CD4-positive, alpha-beta T cell treated with Interleukin-4 for 4 hours (primary cell): Measurements from ENCODE around the gene SNN.
A peak's percentile ranks its signal among the peaks of the same experiment; 100 is the strongest.

Source experiments
- DNase-seq: peaks from one replicate; pipeline ENCODE4 v3.0.0-alpha.2; 2020

The SNN gene

DNA sequence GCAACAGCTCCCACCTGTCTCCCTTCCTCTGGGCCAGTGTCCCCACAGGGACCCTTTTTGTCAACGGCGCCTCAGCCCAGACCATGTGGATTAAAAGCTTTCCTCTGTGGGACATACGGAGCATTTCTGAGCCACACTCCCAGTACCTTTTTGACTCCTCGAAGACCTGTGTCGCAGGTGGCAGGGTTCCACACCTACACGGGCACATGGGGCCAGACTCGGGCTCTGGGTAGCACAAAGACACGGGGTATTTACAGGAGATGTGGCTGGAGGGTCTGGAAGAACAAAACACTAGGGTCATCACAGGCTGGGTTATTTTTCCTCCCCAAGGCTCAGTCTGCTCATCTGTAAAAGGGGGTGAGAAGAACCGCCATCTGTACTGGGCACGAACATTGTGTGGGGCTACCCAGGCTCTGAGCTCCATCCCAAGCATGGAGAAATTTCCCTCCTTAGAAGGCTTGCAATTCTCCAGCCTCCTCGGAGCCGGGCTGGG is 32.5 kb upstream of the SNN start:
- no peak for DNase-seq

DNA sequence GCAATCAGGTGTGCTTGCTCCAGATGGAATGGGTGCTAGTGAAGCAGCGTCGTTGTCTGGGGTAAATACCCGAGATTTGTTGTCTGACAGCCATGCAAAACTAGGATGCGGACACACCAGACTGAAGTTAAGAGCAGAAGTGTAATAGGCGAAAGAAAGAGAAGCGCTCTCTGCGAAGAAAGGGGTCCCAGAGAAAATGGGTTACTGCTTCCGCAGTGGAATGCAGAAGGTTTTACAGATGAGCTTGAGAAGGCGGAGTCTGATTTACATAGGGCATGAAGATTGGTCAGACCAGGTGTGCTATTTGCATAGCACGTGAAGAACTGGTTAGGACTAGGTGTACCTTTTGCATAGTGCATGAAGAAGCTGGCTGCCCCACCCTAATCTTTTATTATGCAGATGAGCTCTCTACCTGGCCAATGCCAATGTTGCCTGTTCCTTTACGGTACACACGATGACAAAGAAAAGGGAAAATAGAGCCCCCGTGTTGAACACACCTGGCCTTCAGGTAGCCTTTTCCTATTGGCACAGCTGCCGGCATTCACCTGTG is 32.0 kb upstream of the SNN start:
- DNase-seq, result no peak

DNA sequence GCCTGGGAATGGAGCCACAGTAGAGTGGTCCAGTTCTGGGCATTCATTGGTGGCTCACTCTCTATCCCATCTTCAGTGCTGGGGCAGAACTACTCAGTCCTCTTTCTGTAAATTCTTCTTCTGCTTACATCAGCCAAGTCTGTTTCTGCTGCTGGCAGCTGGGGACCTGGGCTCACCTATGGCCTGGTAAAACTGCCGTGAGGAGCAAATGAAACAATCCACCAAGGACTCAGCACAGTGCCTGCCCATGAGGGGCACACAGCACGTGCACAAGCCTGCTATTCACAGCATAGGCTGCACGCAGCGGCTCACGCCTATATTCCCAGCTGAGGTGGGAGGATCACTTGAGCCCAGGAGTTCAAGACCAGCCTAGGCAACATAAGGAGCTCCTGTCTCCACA is 30.9 kb upstream of the SNN start:
- DNase-seq, result no peak

DNA sequence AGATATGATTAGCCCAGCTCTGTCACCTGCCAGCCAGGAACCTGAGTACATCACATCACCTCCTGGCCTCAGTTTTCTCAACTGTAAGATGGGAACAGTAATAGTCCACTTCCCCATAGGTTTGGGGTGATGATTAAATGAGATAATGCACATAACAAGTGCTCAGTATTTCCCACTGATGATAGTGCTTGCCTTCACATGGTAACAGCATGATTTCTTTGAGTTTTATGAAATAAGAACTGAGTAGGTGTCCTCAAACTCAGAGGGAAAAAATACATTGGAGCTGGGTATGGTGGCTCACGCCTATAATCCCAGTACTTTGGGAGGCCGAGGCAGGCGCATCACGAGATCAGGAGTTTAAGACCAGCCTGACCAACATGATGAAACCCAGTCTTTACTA is 30.1 kb upstream of the SNN start:
- no peak for DNase-seq

DNA sequence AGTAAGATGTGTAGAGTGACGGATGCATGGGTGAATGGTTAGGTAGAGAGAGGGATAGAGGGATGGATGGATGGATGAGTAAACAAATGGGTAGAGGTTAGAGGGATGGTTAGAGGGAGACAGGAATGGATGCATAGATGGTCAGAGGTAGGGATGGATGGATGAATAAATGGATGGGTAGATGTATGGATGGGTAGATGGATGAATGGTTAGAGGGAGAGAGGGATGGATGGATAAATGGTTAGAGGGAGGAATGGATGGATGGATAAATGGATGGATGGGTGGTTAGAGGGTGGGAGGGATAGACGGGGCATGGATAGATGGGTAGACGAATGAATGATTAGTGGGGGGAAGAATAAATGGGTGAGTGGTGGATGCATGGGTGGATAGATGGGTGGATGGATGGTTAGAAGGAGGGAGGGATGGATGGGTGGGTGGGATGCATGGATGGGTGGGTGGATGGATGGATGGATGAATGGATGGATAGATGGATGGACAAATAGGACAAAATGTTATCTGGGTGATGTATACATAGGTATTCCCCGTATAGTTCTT is 29.2 kb upstream of the SNN start:
- no peak for DNase-seq

DNA sequence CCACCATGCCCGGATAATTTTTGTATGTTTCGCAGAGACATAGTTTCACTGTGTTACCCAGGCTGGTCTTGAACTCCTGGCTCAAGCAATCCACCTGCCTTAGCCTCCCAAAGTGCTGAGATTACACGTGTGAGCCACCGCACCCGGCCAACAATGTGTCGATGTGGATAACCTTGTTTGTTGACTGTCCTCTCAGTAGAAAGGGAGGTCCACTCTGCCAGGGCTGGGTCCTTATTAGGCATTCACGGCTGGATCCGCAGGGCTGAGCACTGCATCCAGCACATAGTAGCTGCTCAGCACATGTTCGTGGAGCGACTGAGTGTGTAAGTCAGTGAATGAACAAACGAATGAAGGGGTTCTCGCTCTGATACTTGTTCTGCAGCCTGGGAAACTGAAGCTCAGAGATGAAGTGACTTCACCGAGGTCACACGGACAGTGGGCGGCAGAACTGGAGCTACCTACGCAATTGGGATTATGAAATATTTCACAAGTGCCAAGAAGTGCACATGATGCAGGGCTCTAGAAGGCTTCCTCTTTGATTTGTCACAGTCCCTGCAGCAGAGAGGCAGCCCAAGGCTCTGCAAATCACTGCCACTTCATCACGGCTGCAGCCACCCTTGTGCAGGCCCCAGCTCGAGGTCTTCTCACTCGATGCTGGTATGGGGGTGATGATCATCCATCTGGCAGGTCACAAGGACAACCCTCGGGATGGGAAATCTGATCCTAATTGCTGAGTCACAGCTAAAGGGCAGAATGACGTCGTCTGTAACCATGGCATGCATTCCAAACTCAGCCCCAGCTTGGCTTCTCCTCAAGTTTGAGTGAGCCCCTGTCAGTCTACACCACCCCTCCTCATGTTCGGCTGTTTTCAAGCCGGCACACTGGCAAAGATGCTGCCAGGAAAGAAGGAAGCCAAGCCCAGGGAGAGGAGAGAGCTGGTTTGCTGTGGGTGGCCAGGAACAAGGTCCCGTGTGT is 28.0 kb upstream of the SNN start:
- DNase-seq, result peak; percentile 22

DNA sequence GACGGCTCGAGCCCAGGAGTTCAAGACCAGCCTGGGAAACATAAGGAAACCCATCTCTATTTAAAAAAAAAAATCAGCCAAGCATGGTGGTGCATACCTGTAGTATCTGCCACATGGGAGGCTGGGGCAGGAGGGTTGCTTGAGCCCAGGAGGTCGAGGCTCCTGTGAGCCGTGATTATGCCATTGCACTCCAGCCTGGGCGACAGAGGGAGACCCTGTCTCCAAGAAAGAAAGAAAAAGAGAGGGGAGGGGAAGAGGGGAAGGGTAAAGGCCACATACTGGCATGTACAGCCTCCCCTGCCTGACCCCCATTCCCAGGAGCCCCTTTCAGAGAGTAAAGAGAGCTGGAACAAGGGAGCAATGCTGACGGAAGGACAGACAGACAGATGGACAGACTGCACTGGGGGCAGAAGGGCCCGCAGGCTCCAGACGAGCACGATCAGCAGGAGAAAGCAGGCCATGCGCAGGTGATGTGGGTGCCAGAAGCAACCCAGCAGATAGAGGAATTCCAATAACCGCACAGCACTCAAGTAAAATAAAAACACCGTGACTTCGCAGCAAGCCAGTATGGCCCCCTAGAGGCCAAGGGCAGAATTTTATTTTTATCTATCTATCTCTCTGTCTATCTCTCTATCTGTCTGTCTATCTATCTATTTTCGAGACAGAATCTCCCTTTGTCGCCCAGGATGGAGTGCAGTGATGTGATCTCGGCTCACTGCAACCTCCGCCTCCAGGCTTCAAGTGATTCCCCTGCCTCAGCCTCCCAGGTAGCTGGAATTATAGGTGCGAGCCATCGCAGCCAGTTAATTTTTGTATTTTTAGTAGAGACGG is 27.1 kb upstream of the SNN start:
- DNase-seq, result peak; percentile 68

DNA sequence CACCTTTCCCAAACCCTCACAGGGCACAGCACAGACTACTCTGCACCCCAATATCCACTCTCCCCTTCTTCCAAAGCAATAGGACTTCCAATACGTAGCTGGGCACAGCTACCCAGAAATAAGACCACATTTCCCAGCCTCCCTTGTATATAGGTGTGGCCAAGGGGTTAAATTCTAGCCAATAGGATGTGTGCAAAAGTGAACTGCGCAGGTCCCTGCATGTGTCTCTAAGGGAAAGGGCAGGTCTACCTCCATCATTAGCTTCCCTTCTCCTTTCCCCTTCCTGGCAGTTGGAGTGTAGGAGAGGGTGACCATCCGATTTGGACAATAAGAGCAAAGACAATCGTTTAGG is 25.5 kb upstream of the SNN start:
- no peak for DNase-seq

DNA sequence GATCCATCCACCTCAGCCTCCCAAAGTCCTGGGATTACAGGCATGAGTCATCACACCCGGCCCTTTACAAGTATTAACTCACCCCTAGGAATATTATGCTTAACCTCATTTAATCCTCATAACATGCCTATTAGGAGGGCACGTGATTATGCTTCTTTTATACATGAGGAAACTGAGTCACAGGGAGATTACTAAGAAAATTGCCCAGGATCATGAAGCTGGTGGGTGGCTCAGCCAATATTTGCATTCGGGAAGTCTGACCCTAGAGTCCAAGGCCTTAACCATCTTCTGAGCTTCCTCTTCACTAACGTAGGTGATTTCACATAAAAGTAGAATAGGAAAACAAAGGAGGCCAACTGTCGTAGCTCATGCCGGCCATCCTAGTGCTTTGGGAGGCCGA is 19.0 kb upstream of the SNN start:
- DNase-seq, result no peak

DNA sequence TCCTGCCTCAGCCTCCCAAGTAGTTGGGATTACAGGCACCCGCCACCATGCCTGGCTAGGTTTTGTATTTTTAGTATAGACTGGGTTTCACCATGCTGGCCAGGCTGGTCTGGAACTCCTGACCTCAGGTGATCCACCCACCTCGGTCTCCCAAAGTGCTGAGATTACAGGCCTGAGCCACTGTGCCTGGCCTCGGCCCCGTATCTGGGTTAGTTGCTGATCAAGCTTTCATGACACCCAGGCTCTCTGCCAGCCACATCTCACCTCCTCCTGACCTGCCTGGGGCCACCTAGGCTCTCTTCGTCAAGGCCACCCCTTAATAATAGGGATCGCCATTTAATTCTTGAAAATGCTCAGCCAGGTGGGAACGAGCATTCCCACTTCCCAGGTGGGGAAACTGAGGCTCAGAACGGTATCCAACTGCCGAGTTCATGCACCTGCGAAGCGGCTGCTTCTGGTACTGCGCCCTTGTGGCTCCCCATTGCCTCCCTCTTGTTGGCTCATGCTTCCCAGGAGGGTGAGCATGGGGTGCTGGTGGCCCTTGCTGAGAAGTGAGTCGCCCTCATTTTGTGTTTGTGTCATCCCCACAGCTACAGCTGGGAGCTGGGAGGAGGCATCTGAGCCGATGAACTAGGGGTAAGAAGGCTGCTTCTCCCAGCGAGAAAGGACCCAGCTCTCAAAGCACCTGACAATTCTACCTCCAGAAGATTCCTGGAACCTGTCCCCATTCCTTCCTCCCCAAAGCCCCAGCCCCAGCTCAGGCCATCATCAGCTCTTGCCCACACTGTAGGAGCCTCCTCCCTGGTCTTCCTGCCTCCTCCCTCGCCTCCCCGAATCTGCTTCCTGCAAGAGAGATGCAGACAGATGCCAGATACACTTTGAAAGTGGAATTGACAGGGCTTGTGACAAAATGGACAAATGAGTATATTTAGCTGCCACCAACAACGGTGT is 17.3 kb upstream of the SNN start:
- DNase-seq, result no peak

DNA sequence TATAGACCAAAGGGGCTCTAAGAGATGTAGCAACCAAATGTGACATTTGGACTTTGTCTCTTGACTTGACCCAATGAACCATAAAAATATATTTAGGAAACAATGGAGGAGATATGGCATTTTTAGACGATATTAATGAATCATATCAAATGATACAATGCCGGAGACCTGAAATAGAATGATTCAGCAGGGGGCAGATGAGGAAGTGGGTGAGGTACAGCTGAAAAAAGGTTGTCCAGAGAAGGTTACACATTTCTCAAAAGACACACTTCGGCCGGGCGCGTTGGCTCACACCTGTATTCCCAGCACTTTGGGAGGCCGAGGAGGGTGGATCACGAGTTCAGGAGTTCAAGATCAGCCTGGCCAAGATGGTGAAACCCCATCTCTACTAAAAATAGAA is 16.5 kb upstream of the SNN start:
- DNase-seq, result no peak

DNA sequence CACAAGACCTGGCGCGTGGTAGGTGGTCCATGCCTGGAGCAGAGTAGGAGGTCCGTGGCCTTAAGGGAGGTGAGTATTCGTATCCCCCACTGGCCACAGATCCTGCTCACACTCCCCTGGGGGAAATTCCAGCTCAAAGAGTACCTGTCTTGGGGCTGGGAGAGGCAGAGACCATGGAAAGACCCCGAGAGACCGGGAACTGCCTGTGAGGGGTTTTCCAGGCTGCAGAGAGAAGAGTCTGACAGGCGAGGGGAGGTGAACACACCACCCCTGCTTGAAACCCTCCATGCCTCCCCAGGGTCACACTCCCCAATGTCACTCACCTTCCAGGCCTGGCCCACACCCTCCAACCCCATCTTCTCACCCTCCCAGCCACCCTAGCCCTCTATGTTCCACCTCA is 12.6 kb upstream of the SNN start:
- DNase-seq, result no peak

DNA sequence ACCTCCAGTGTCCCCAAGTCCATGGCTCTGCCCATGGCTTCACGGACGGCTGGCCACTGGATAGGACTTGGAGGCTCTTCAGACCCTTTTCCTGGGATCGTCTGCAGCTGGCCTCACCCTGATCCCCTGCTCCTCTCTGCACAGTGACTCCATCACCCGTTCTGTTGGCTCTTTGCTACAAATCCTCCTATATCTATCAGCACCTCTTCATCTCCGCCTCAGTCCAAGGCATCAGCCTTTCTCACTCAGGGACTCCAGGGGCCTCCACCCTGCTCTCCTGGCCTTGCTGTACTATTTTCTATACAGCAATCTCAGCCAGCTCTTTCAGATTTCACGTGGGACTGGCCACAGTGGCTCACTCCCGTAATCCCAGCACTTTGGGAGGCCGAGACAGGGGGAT is 10.7 kb upstream of the SNN start:
- DNase-seq, result no peak

DNA sequence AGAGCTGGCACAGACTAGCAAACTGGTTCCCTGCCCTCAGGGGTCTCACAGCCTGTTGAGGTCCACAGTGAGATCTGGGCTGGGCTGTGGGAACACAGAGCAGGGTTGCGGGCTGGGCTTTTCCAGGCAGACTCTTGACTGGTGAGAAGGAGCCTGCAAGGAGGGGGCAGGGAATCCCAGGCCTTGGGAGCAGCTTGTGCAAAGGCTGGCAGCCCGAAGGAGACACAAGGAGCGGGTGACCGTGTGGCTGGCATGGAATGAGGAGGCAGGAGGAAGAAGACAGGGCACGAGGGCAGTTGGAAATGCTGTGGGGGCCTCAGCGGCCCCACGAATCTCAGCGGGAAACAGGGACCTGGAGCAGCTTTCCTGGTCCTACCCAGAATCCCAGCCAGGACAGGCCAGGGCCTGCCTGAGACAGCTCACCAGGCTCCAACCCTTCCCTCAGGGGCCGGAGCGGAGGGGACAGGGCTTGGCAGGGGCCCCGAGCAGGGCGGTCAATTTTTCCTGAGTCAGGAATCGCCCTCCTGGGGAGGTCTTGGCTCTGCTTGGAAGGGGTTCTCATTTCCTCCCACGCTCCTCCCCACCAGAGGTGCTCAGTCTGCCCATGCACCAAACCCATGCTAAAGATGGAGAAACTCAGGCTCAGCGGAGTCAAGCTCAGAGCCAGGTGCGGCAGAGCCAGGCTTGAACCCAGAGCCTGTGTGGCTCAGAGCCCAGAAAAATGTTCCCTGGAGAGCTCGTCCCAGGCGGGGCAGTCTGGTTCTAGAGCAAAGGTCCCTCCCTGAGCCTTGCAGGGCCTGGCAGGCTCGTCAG is 9.2 kb upstream of the SNN start:
- DNase-seq, result no peak

DNA sequence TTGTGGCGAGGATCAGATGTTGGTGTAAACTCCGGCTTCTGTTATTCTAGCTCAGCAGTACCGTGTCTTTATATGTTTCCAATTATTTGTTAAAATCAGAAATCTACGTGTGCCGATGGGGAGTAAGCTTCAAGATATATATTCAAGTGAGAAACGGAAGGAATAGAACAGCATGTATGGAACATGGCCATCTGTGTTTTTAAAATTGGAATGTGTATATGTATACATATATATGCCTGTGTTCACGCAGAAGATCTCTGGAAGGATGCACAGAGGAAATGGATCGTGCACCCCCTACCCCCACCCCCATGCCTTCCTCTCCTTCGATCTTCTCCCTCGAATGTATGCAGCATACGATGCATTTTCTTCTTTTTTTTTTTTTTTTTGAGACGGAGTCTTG is 7.7 kb upstream of the SNN start:
- DNase-seq, result no peak

DNA sequence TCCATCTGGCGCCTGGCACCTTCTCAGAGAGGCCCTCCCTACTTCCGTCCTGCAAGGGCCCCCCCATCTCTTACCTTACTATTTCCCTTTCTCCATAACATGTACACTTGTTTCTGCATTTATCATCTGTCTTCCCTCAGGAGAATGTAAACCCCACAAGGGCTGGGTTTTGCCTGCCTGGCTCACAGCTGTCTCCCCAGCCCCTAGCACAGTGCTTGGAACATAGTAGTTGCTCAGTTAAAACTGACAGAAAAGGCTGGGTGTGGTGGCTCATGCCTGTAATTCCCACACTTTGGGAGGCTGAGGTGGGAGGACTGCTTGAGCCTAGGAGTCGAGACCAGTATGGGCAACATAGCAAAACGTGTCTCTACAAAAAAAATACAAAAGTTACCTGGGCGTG is 5.7 kb upstream of the SNN start:
- DNase-seq, result no peak

DNA sequence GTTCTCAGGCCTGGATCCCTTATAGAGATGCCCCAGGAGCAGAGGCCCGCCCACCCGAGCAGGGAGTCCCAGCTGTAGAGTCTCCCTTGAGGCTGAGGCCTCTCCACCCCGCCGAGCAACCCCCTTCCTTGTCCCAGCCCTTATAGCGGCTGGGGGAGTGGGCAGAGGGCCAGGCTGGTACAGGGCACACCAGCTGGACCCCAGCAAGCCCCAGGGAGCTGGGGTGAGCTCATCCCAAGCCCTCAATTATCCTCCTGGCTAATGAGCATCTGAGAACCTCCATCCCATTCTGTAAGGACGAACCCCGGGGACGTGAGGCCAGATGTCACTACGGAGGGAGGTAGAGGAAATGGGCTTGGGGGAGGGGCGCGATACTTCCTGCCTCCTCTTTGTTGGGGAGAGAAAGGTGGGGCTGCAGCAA is 3.2 kb upstream of the SNN start:
- no peak for DNase-seq

DNA sequence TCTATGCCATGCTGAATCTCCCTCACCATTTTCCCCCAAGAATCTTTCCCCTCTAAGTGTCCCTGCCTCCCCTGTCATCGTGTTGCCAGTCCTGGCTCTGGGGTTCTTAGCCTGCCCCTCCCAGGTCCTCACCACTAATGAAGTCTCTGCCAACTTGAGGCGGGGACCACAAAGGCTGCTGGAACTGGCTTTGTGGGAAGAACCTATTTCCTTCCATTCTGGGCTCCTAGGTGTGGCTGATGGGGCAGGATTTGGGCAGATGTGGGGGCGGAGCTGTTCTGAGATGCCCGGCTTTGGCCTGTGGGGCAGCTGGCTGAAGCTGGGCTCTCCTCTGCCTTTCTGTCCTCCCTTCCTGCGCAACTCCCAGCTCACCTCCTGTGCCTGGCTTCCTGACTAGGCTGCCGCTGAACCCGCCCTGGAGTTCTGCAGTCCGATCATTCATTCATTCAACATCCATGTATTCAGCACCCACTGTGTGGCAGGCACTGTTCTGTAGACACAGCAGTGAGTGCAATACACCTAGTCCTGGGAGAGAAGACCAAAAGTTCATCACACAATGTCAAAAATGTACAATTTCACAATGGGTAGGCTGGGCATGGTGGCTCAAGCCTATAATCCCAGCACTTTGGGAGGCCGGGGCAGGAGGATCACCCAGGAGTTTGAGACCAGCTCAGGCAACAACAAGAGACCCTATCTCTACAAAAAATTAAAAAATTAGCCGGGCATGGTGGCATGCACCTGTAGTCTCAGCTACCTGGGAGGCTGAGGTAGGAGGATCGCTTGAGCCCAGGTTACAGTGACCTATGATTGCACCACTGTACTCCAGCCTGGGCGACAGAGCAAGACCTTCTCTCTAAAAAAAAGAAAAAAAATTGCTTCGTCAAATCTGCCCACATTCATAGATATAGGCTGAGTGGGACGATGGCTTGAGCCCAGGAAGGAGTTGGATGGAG is 1.9 kb upstream of the SNN start:
- DNase-seq, result no peak

DNA sequence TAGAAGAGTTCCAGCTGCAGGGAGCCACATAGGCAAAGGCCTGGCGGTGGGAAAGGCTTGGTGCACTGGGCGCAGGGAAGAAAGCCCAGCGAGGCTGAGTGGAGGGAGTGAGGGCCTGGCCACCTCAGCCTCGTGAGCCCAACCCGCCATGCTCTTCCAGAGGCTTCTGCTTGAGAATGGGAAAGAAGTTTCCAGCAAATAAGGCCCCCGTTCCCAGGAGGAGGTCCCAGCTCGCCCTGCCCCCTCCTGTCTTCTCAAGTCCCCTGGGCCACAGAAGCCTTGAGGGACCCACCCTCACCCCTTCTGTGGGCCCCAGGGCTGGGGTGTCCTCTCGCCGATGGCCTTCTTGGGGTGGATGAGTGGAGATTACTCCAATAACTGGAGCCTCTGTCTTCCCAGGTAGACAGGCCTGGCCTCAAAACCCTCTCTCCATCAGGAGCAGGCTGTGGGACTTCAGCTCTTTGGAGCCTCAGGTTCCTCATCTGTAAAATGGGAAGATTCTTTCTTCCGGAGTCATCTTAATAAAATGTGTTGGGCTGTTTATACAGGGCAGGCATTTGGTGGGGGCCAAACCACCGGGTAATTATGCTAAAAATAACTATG is 933 bp upstream of the SNN start:
- DNase-seq, result no peak
